ENCODE results near the gene CNN1. TPM values are rescaled to one million over a fixed set of nuclear protein-coding genes. Genes with fewer than 3 reads are reported as not detected.

CNN1 gene
- total and polyA plus RNA-seq, 2 experiments from 2014 or later: 13.3 to 20.9 TPM

GRCh38 chr19:11566164-11566563 is 27.5 kb downstream of the CNN1 start:
- Histone ChIP-seq H3K36me3 (ENCODE audit: insufficient read depth) (no peaks in the 10 kb centered on the region), H3K27me3 (ENCODE audit: insufficient read depth) (no peaks in the 10 kb centered on the region), H3K4me1 (ENCODE audit: insufficient read depth) (no peaks in the 10 kb centered on the region), H3K9me2 (ENCODE audit: insufficient read depth) (no peaks in the 10 kb centered on the region), H3K4me3 (no peak overlapping the region), H3K27ac (ENCODE audit: low read depth) (no peak overlapping the region), H3K4me2 (no peak overlapping the region), H3K79me2 (replicated peaks; ENCODE audit: insufficient read depth) (no peaks in the 10 kb centered on the region), H4K20me1 (replicated peaks; ENCODE audit: insufficient read depth) (no peaks in the 10 kb centered on the region), H2AFZ (no peak overlapping the region), H3F3A (replicated peaks; ENCODE audit: low read depth) (no peaks in the 10 kb centered on the region)
- TF ChIP-seq STAT1 (IDR thresholded peaks at IDR 0.05; ENCODE audit: unreplicated experiment) (no peak), ETS1 (IDR thresholded peaks at IDR 0.05) (no peak), POLR2AphosphoS5 (IDR thresholded peaks at IDR 0.05; ENCODE audit: low read depth) (no peak), CTCF (conservative IDR thresholded peaks at IDR 0.05; ENCODE audit: low read depth in 2 of 2) (no peak), ZNF114 (CRISPR knock-in tag; IDR thresholded peaks at IDR 0.05) (no peak), JUNB (IDR thresholded peaks at IDR 0.05; ENCODE audit: unreplicated experiment) (no peak), NANOG (IDR thresholded peaks at IDR 0.05; ENCODE audit: borderline replicate concordance) (no peak), EZH2phosphoT487 (IDR thresholded peaks at IDR 0.05; ENCODE audit: unreplicated experiment) (no peak), CREB1 (CRISPR knock-in tag; IDR thresholded peaks at IDR 0.05; ENCODE audit: low read depth) (no peak), REST (IDR thresholded peaks at IDR 0.05; ENCODE audit: unreplicated experiment) (no peak), ZNF462 (CRISPR knock-in tag; IDR thresholded peaks at IDR 0.05) (no peak), ZNF331 (CRISPR knock-in tag; IDR thresholded peaks at IDR 0.05; ENCODE audit: low read depth) (no peak), EZH2 (IDR thresholded peaks at IDR 0.05; ENCODE audit: low read depth, unreplicated experiment) (no peak)
- H3K36me3 Mint-ChIP-seq (ENCODE audit: low read depth): no peaks in the 10 kb centered on the region
- no peaks in the 10 kb centered on the region for H3K4me1 Mint-ChIP-seq
- no peak for ATAC-seq
- H3K27me3 Mint-ChIP-seq (ENCODE audit: insufficient read depth, low read depth, poor library complexity): peaks cover 5% of the 10 kb centered on the region
- no peak for DNase-seq (ENCODE audit: low spot score)
- no peak overlapping the region for H3K4me3 Mint-ChIP-seq
- H3K9me3 Mint-ChIP-seq: no peaks in the 10 kb centered on the region
- no peak overlapping the region for H3K27ac Mint-ChIP-seq

Data from GM23338 (cell line).